ENCODE results near the gene SLX9.
"Not testable (repeated sequence)": the region's sequence is repeated elsewhere in the genome, so short reads cannot be mapped to it uniquely, and the experiment has no call there.

SLX9 gene

GRCh38 chr21:44965251-44966022 lies 25.6 kb downstream of the SLX9 start:
- DNase-seq = no peak

- no peak for DNase-seq
These were observed 26.6 kb downstream of the SLX9 start for GRCh38 chr21:44966135-44967081.

DNA sequence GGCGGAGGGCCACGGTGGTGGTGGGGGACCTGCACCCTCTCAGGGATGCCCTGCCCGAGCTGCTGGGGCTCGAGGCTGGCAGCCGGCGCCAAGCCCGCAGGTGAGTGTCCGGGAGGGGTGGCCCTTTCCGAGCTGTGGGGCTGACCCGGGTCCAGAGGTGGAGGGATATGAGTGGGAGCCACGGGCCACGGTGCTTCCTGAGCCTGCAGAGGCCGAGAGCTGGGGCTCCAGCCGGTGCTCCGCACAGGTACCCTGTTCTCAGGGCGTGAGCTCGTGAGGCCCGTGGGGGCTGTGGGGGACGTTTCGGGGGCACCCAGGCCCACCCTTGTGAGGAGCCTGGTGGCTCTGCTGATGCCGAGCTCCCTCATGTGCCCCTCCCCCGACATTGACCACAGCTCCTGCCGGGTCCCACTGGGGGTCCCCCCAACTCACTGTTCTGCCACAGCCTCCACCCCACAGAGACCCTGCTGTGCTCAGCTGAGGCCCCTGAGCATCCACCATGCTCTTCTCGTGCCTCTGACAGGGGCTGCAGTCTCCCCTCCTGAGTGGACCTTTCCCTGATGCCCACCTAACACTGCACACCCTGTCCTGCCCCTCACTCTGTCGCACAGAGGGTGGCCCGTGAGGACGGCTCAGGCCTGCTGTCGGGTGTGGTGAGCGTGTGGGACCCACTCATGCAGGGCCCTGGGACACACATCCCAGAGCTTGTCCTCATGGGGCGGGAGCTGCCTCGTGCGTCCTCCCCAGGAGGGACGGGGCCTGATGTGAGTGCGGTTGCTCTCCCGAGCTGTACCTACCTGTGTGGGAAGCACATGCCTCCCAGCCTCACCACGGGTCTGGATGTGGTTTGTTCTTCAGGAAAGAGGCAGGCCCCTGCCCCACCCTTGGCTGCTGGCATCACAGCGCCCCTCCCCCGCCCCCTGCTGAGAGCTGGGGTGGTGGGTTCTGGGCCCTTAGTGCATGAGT lies 27.5 kb downstream of the SLX9 start:
- DNase-seq = no peak

DNA sequence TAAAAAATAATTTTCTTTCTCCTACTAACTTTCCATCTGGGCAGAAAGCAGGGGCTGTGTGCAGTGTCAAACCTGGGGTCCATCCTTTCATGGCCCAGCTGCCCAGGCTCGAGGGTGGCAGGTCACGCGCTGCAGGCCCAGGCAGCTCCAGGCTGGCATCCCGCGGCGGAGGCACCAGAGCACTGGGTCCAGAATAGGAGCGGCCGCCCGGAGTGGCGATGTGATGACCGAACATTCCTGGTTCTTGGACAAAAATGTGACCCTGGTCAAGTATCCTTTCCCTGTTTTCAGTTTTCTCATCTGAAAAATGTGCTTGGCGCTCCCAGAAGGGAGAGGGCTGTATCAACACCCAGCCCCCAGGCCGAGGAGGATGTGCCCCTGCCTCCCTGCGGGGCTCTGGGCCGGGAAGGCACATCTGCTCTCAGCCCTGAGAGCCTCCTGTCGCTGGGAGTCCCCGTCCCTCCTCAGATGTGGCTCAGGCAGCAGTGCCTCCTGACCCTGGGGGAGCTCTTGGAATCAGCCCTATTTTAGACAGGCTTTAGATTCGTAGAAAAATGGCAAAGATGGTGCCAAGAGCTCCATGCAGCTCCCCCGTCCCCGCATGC lies 29.3 kb downstream of the SLX9 start:
- no peak for DNase-seq

DNA sequence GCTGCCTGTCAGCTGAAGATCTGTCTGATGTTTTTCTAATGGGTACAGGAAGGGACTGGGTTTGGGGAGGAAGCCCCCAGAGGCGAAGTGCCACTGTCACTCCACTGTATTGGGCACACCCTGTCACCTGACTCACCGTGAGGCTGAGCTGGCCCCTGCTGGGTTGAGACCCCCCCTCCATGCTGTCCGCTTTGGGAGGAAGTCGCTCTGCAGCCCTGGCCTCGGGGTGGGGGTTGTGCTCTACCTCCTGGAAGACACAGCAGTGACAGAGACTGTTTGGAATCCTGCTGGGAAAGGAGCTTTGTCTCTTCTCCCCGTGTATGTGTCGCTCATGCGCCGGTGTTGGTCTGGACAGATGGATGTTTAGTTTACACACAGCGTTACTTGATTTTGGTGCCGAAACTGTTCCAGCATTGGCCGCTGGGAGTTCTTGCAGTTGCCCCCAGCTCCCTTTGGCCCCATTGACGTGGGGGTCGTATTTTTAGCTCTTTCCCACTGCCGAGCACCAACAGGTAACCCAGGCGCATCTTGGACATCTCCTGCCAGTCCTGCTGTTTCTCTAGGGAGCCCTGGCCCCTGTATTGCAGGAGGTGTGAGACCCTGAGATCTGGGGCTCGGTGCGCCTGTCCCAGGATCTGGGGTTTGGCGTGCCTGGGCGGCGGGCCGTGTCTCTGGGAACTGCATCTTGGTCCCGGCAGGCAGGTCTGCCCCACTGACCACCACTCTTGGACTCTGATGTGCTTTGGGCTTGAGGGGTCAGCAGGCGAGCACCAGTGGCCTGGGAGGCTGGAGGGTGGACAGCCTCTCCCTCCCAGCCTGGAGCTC lies 30.3 kb downstream of the SLX9 start:
- no peak for DNase-seq

- DNase-seq = no peak
These were observed 31.2 kb downstream of the SLX9 start for GRCh38 chr21:44970766-44971671.

GRCh38 chr21:44971672-44971995 lies 31.8 kb downstream of the SLX9 start:
- no peak for DNase-seq

DNA sequence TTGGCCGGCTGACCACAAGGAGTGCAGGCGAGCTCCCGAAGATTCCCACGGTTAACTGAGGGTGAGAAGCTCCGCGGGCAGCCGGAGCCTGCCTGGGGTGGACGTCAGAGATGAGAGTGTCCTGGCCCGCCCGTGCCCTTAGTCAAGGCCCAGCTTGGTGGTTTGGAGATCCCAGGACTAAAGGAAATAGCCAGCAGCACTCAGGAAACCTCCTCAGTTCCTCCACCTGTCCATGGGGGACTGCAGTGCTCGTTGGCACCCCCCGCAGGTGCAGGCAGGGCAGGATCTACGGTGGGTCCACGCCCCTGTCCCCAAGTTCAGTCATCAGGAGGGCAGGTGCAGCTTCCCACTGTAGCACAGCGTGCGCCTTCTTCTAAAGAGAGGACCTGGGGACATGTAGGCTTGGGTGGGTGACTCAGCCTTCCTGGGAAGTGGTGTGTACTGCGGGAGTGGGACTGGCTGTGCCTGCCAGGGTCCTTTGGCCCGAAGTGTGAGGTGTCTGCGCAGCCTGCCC lies 32.5 kb downstream of the SLX9 start:
- DNase-seq = no peak

DNA sequence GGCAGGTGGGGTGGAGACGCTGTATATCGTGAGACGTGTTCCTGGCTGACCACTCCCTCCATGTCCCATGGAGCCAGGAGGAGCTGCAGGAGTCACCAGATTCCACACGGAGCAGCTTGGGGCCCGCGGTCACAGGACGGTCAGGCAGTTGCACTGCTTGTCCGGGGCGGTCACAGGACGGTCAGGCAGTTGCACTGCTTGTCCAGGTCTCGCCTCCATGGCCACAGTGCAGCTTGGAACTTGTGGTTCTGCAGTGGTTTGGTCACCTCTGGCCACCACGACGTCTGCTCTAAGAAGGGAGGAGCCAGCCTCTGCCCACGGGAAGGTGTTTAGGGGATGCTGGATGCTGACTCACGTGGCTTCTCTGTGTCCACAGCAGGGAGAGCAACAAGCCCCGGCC lies 33.0 kb downstream of the SLX9 start:
- no peak for DNase-seq

- no peak for DNase-seq
These were observed 33.8 kb downstream of the SLX9 start for GRCh38 chr21:44973598-44973997.

- DNase-seq = no peak
These were observed 34.8 kb downstream of the SLX9 start for GRCh38 chr21:44974676-44975075.

- DNase-seq = no peak
These were observed 36.1 kb downstream of the SLX9 start for GRCh38 chr21:44975720-44976555.

GRCh38 chr21:44976556-44977393 lies 36.9 kb downstream of the SLX9 start:
- DNase-seq = not testable (repeated sequence)

DNA sequence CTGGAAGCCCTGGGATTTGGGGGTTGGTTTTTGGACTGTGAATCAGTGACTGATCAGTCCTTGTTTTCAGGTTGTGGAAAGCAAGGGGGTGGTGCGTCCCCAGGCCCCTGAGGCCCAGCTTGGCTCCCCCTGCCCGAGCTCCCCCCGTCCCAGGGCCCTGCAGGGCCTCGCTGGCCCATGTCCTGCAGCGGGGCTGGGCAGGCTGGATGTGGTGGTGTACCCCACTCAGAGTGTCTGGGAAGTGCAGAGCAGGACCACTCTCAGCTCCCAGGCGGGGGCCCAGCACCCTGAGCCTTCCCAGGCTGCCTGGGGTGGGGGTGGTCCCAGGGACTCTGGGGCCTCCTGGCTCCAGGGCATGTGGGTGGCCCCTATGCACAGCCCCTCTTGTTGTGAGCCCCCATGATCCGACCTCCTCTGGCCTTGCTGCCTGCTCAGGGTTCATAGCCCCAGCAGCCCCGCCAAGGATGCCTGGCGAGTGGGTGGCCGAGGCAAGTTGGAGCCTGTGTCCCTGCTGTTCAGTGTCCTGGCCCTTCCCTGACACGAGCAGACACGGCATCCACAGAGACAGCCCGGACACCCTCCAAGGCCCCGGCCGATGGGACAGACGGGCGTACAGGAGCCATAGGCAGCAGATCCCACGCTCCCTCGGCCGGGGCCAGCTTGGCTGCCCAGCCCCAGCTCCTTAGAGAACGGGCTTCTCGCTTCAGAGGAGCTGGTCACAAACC lies 37.9 kb downstream of the SLX9 start:
- DNase-seq = no peak

- DNase-seq = no peak
These were observed 40.1 kb downstream of the SLX9 start for GRCh38 chr21:44979687-44980561.
